ENCODE data around the gene SAXO1.

The SAXO1 gene

DNA sequence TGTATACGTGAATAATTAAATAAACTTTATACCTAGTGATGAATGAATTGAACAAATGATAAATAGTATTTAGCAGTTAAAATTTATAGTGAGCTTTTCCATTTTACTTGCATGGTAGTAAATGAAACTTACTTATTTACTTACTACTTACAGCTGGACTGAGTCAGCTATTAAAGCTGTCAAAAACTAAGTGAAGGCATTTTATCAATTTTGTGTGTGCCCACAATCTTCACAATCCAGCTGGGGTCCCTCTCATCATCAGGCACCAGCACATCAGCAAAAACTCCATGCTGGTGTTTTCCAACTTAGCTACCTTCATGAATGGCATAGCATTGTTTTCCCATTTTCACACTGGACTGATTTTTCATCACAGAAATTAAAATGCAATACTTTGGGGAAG is 81.1 kb downstream of the SAXO1 start:
- H3K27ac ChIP-seq (replicated peaks): no peak overlapping the region
- TF ChIP-seq, protein P1, sequence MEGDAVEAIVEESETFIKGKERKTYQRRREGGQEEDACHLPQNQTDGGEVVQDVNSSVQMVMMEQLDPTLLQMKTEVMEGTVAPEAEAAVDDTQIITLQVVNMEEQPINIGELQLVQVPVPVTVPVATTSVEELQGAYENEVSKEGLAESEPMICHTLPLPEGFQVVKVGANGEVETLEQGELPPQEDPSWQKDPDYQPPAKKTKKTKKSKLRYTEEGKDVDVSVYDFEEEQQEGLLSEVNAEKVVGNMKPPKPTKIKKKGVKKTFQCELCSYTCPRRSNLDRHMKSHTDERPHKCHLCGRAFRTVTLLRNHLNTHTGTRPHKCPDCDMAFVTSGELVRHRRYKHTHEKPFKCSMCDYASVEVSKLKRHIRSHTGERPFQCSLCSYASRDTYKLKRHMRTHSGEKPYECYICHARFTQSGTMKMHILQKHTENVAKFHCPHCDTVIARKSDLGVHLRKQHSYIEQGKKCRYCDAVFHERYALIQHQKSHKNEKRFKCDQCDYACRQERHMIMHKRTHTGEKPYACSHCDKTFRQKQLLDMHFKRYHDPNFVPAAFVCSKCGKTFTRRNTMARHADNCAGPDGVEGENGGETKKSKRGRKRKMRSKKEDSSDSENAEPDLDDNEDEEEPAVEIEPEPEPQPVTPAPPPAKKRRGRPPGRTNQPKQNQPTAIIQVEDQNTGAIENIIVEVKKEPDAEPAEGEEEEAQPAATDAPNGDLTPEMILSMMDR (IDR thresholded peaks at IDR 0.05; ENCODE audit: insufficient read depth, low read length): no peak
- TF ChIP-seq, protein P2, sequence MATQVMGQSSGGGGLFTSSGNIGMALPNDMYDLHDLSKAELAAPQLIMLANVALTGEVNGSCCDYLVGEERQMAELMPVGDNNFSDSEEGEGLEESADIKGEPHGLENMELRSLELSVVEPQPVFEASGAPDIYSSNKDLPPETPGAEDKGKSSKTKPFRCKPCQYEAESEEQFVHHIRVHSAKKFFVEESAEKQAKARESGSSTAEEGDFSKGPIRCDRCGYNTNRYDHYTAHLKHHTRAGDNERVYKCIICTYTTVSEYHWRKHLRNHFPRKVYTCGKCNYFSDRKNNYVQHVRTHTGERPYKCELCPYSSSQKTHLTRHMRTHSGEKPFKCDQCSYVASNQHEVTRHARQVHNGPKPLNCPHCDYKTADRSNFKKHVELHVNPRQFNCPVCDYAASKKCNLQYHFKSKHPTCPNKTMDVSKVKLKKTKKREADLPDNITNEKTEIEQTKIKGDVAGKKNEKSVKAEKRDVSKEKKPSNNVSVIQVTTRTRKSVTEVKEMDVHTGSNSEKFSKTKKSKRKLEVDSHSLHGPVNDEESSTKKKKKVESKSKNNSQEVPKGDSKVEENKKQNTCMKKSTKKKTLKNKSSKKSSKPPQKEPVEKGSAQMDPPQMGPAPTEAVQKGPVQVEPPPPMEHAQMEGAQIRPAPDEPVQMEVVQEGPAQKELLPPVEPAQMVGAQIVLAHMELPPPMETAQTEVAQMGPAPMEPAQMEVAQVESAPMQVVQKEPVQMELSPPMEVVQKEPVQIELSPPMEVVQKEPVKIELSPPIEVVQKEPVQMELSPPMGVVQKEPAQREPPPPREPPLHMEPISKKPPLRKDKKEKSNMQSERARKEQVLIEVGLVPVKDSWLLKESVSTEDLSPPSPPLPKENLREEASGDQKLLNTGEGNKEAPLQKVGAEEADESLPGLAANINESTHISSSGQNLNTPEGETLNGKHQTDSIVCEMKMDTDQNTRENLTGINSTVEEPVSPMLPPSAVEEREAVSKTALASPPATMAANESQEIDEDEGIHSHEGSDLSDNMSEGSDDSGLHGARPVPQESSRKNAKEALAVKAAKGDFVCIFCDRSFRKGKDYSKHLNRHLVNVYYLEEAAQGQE (IDR thresholded peaks at IDR 0.05; ENCODE audit: insufficient replicate concordance, low read depth): no peak
- TF ChIP-seq POLR2AphosphoS5 (IDR thresholded peaks at IDR 0.05; ENCODE audit: low read depth) (no peak), SPI1 (IDR thresholded peaks at IDR 0.05; ENCODE audit: borderline replicate concordance, low read depth) (no peak), GABPA (IDR thresholded peaks at IDR 0.05; ENCODE audit: low read depth) (no peak)

DNA sequence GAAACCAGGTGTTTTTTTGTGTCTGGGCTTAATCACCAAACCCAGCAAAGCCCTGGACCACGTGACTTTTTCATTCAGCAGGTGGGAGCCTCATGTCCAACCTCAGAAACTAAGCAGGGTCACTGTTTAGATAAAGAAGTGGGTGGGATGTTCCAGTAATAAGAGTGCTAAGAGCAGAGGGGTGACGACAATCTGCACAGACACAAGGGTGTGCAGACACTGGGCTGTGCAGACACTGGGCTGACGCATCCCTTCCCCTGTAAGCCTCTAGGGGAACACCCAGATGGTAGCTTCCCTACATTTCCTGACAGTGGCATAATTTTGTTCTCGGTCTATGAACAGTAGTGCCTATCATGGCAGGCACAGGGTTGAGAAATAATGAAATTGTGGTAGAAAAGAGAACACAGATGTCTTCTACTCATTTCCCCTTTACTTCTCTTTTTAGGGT is 85.1 kb downstream of the SAXO1 start:
- Histone ChIP-seq H3K4me3 (replicated peaks; ENCODE audit: insufficient read depth, low read length) (no peak overlapping the region), H3K27ac (replicated peaks) (no peak overlapping the region), H3K27me3 (ENCODE audit: insufficient read depth, poor library complexity, severe bottlenecking) (no peaks in the 10 kb centered on the region)
- TF ChIP-seq, protein P1 (IDR thresholded peaks at IDR 0.05; ENCODE audit: insufficient read depth, low read length): no peak
- peak; percentile 50; the same call in 1 of the 2 replicates for TF ChIP-seq SPI1 (IDR thresholded peaks at IDR 0.05; ENCODE audit: borderline replicate concordance, low read depth)
- DNase-seq (ENCODE audit: low read depth in 1 of 2, low spot score in 1 of 2): peak; percentile 12 to 70

More for the DNA sequence above, 81.1 kb downstream of the SAXO1 start:
- no peak for DNase-seq (ENCODE audit: low read depth in 1 of 2, low spot score in 1 of 2)
- Histone ChIP-seq H3K4me3 (replicated peaks; ENCODE audit: insufficient read depth, low read length) (no peak overlapping the region), H3K27me3 (ENCODE audit: insufficient read depth, poor library complexity, severe bottlenecking) (no peaks in the 10 kb centered on the region)

DNA sequence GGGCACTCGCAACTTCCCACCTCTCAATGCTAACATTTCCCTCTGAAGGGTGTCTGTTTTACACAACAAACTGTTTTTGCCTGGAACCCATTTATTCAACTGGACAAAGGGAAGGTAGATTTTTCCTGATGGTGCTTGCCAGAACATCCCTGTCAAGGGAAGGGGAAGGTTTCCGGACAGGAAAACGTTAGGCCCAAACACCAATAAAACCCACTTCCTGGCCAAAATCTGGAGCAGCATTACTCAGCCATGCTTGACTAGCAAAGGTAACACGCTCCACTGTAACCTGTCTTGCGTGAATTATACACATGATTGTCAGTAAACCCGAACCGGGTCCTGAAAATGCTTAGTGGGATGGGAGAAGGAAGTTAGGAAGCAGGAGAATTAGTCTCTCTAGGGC is 90.2 kb downstream of the SAXO1 start:
- Histone ChIP-seq H3K27ac (replicated peaks) (no peak overlapping the region), H3K4me3 (replicated peaks; ENCODE audit: insufficient read depth, low read length) (no peak overlapping the region), H3K27me3 (ENCODE audit: insufficient read depth, poor library complexity, severe bottlenecking) (no peaks in the 10 kb centered on the region)
- no peak for TF ChIP-seq POLR2AphosphoS5 (IDR thresholded peaks at IDR 0.05; ENCODE audit: low read depth)
- no peak for TF ChIP-seq SPI1 (IDR thresholded peaks at IDR 0.05; ENCODE audit: borderline replicate concordance, low read depth)
- TF ChIP-seq, protein P1 (IDR thresholded peaks at IDR 0.05; ENCODE audit: insufficient read depth, low read length): no peak
- TF ChIP-seq, protein P2 (IDR thresholded peaks at IDR 0.05; ENCODE audit: insufficient replicate concordance, low read depth): no peak
- TF ChIP-seq GABPA (IDR thresholded peaks at IDR 0.05; ENCODE audit: low read depth): no peak
- DNase-seq (ENCODE audit: low read depth in 1 of 2, low spot score in 1 of 2): no peak

DNA sequence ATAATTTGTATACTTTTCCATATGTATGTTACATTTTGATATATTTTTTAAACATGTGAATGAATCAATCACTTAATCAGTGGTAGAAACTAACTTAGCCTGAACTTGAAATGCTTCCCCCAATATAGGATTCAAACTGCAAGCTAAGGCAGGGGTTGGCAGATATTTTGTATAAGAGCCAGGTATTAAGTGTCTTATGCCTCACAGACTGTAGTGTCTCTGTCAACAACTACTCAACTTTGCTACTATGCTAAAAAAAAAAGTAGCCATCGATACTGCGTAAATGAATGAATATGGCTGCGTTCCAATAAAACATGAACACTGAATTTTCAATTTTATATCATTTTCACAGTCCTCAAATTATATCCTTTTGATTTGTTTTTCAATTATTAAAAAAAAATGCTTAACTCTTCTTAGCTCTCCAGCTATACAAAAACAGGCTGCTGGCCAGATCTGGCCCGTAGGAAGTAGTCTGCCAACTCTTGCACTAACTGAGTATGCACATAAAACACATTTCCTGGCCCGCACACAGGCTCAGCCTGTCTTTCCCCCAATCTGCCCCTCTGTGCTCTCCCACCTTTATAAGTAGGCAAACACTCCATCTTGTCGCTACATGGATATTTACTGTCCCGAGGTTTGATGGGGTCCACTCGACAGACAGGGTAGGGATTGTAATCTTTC is 91.8 kb downstream of the SAXO1 start:
- H3K4me3 ChIP-seq (replicated peaks; ENCODE audit: insufficient read depth, low read length): no peak overlapping the region
- no peaks in the 10 kb centered on the region for H3K27me3 ChIP-seq (ENCODE audit: insufficient read depth, poor library complexity, severe bottlenecking)
- no peak overlapping the region for H3K27ac ChIP-seq (replicated peaks)
- TF ChIP-seq, protein P1 (IDR thresholded peaks at IDR 0.05; ENCODE audit: insufficient read depth, low read length): no peak
- TF ChIP-seq, protein P2 (IDR thresholded peaks at IDR 0.05; ENCODE audit: insufficient replicate concordance, low read depth): no peak
- TF ChIP-seq SPI1 (IDR thresholded peaks at IDR 0.05; ENCODE audit: borderline replicate concordance, low read depth): no peak
- no peak for TF ChIP-seq POLR2AphosphoS5 (IDR thresholded peaks at IDR 0.05; ENCODE audit: low read depth)
- no peak for TF ChIP-seq GABPA (IDR thresholded peaks at IDR 0.05; ENCODE audit: low read depth)
- no peak for DNase-seq (ENCODE audit: low read depth in 1 of 2, low spot score in 1 of 2)

All from HL-60 (cell line).